NCI-H1436 (cell line): ENCODE results near the gene GJB4.
"Not testable (repeated sequence)": the region's sequence is repeated elsewhere in the genome, so short reads cannot be mapped to it uniquely, and the experiment has no call there.

Experiments
- DNase-seq: peaks from one replicate; lab custom pipeline; 2025; lab: John Stamatoyannopoulos, UW

Gene GJB4

DNA sequence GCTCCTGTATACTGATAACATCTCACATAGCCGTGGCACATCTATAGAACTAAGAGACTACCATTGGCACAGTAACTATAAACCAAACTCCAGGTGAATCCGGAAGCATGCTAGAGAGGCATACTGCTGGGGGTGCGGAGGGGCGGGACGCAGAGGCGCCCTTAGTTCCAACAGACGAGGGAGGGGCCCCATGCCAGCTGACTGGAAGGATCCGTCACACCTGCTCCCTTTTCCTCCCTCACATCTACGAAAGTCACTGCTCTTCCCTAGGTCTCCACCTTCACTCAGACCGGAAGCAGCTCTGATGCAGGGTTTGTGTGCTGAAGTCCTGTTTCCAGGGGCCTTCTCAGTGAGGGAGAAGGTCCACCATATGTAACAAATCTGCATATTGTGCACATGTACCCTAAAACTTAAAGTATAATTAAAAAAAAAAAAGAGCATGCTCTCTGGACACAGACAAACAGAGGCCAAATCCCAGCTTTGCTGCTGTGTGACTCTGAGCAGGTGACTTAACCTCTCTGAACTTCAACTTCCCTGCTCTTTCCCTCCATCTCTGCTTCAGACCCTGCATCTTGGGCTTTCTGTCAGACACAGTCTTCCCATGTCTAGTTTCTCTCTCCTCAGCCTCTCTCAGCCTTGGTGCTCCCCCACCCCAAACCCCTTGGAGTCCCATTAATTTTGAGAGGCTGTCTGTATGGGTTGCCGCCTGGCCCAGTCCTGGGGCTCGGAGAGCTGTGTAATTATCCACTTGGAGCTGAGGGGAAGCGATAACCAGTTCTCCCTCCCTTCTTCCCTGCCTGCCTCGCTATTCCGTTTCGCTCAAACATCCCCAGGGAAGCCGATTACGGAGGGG, 12.5 kb upstream of the GJB4 start:
- DNase-seq = no peak

DNA sequence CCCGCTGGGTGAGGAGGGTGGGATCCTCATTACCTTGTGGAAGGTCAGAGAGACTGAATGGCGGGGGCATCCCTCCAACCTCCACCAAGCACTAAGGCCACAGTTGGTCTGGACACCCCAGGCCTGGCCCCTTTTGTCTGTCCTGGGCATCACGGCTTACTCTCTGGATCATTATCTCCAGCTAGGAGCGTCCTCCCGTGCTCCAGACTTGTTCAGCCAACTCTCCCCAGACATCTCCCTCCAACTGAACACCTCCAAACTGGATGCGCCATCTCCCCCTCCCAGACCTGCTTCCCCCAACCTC, 11.9 kb upstream of the GJB4 start:
- DNase-seq = no peak

- DNase-seq = no peak
Observed at GRCh38 chr1:34749992-34750391, 9.5 kb upstream of the GJB4 start.

DNA sequence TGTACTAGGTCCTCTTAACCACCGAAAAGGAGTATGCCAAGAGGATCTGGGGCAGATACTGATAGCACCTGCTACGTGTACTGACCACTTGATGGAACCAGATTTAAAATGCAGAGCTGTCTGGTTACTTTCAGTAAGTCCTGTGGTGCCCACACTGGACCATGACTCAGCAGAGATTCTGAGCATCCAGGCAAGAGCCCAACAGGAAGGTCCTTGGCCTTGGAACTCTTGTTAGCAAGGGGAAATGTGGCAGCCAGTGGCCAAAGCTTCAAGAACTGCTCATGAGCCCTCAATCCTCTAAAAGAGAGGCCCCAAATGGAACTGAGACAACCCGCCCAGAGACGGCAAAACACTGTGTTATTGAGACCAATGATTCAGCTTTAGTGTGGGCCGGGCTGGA, 8.9 kb upstream of the GJB4 start:
- DNase-seq = no peak

GRCh38 chr1:34753163-34753562, 6.4 kb upstream of the GJB4 start:
- no peak for DNase-seq

DNA sequence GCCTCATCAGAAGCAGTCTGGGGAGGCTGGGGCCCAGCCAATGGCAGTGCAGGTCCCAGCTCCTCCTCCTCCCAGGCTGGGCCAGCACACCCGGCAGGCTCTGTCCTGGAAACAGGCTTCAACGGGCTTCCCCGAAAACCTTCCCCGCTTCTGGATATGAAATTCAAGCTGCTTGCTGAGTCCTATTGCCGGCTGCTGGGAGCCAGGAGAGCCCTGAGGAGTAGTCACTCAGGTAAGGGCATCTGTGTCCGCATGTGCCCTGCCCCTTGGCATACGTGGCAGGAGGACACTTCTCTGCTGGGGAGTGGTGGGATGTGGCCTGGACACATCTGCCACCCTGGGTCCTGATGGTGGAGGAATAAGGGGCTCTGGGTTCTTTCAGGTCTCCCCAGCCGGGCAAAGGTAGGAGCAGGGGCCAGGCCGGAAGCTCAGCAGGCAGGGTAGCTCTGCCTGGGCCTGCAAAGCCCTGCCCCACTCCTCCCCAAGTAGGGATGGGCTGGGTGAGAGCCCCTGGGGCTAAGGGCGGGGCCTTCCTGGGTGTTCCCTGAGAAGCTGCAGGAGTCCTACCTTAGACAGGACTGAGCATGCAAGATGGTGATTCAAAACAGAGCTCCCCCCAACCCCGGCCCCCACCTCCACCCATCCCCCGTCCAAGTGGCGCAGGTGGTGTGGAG, 4.4 kb upstream of the GJB4 start, which contains the start of gene GJB5:
Gene GJB5 (plus strand): TSS at position 84 of the 674 bp plus-strand sequence. CDS start 2,284 bp downstream, outside the sequence.
- DNase-seq = no peak

DNA sequence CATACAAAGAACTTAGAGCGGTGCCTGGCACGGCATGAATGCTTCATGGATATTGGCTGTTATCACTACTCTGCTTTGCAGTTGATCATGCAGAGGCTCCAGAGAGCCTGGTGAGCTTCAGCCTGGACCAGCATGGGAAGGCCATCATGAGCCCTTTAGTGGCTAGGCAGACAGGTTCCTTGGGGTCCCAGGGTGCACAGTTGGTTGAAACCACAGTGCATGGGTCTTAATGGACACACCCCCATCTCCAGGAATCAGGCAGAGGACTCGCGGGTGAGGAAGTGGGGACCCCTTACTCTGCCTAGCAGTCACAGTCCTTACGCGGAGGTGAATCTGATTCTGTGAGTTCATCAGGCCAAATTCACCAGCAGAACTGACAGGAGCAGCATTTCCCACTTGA, 3.6 kb upstream of the GJB4 start:
- no peak for DNase-seq

- no peak for DNase-seq
Observed at GRCh38 chr1:34757386-34757785, 2.2 kb upstream of the GJB4 start.

DNA sequence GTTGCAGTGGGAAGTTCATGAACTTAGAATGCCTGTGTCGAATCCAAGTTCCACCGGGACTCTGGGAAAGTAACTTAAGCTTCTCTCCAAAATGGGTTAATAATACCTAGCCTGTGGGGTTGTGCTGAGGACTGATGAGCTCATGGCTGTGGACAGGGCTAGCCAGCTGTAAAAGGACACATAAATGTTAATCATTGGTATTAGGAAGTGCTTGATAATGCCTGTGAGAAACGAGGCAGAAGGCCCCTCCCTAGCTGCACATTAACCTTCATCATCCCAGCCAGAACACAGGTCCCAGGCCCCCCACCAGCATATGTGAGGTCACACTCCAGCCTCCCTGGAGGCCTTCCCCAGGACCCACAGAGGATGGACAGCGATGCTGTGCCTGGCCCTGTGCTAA, 789 bp upstream of the GJB4 start:
- no peak for DNase-seq

- DNase-seq = no peak
Observed at GRCh38 chr1:34761176-34761761, 1.7 kb downstream of the GJB4 start.

DNA sequence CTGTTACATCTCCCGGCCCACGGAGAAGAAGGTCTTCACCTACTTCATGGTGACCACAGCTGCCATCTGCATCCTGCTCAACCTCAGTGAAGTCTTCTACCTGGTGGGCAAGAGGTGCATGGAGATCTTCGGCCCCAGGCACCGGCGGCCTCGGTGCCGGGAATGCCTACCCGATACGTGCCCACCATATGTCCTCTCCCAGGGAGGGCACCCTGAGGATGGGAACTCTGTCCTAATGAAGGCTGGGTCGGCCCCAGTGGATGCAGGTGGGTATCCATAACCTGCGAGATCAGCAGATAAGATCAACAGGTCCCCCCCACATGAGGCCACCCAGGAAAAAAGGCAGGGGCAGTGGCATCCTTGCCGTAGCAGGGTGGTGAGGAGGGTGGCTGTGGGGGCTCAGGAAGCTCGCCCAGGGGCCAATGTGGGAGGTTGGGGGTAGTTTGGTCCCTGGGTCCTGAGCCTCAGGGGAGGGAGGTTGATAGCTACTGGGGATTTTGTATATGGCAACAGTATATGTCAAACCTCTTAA, 2.3 kb downstream of the GJB4 start:
- DNase-seq = no peak

DNA sequence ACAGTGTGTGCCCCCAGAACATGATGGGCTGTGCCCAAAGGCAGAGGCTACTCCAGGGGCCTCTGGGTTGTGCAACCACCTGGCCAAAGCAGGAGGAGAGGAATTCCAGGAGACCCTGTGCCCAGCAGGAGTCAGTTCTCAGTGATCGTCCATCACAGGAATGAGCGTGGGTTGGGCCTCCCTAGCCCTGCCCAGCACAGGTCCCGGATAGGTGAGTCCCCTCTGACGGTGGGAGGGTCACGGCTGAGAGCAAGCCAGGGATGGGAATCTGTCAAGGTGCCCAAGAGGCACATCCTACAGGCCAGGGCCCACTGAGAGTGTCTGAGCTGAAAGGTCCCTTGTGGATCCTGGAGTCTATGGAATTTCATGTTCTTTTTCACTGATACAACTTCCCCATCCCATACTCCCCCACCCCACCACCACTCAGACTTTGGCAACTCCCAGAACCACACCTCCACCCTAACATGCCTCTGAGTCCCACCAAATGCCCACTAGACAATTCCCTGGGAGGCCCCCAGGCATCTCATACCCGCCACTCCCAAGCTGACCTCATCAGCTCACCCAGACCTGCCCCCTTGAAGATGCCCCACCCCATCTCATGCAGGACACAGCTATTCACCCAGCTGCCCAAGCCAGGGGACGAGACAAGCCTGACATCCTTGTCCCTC, 3.1 kb downstream of the GJB4 start:
- no peak for DNase-seq

GRCh38 chr1:34763142-34763781, 3.7 kb downstream of the GJB4 start:
- no peak for DNase-seq

GRCh38 chr1:34768856-34769255, 9.3 kb downstream of the GJB4 start:
- DNase-seq = no peak

GRCh38 chr1:34770891-34771504, 11.5 kb downstream of the GJB4 start:
- no peak for DNase-seq

DNA sequence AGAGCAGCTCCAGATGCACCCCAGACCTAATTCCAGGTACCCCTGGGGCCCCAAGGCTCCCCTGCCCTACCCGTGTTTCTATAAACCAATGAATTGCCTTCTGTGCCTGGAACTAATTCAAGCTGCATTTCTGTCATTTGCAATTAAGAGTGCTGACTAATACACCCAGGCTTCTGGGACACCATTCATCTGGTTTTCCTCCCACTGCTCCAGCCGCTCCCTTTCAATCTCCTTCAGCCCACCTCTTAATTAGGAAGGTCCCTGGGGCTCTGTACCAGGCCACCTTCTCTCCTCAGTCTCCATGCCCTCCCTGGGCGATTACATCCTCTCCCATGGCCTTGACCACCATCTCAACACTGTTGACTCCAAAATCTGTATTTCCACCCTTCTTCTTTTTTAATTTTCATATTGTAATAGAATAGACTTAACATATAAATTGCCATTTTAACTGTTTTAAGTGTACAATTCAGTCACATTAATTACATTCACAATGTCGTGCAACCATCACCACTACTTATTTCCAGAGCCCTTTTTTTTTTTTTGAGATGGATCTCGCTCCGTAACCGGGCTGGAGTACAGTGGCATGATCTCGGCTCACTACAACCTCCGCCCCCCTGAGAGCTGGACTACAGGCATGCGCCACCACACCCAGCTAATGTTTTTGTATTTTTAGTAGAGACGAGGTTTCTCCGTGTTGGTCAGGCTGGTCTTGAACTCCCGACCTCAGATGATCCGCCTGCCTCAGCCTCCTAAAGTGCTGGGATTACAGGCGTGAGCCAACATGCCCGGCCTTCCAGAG, 12.2 kb downstream of the GJB4 start:
- no peak for DNase-seq

DNA sequence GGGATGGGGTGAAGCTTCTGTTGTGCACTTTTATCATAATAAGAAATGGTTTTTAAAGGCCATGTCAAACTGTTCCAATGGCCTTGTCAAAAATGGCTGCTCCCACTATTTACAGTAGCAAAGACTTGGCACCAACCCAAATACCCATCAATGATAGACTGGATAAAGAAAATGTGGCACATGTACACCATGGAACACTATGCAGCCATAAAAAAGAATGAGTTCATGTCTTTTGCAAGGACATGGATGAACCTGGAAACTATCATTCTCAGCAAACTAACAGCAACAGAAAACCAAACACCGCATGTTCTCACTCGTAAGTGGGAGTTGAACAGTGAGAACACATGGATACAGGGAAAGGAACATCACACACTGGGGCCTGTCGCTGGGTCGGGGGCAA, 13.6 kb downstream of the GJB4 start:
- DNase-seq = not testable (repeated sequence)

DNA sequence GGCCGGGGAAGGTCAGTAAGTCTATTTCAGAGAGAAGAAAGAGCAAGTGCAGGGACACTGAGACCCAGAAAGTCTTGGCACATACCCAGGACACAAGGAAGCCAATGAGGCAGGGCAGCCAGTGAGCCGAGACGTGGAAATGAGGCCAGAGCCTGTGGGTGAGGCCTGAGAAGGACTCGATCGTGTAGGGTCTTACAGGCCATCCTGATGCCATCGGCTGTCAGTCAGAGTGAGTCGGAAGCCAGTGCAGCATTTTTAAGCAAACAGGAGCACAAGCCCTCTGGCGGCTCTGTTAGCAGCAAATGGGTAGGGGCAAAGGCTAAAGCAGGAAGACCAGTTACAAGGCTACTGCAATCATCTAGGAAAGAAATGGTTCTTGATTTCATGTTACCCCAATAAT, 15.4 kb downstream of the GJB4 start:
- no peak for DNase-seq

DNA sequence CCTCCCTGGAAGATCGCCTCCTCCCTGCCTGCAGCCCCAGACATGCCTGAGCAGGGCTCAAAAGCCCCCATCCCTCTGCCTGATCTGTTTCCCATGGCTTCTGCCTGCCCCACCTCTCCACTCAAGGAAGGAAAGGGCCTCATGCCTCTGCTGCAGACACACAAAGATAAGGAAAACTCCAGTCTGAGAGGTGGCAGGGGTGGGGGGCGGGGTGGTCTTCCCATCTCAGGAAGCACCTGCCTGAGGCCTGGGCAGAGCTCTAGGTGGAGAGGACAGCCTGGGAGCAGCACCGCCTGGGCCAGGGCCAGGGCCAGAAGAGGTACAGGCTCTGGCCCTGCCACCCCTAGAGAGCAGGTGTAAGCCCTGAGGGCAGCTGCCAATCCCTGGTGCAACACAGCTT, 17.4 kb downstream of the GJB4 start:
- no peak for DNase-seq

GRCh38 chr1:34777519-34778321, 18.2 kb downstream of the GJB4 start:
- DNase-seq = no peak
